HG03135 (cell line): Measurements from ENCODE around the gene RGS5.

ENCODE experiments used
- ATAC-seq: cut with Tn5 transposase; IDR thresholded peaks from one replicate; pipeline ENCODE4 v1.9.1; 2021; ENCODE audit warnings: mild to moderate bottlenecking, moderate library complexity; ENCODE audit not compliant: unreplicated experiment

RGS5 gene

DNA sequence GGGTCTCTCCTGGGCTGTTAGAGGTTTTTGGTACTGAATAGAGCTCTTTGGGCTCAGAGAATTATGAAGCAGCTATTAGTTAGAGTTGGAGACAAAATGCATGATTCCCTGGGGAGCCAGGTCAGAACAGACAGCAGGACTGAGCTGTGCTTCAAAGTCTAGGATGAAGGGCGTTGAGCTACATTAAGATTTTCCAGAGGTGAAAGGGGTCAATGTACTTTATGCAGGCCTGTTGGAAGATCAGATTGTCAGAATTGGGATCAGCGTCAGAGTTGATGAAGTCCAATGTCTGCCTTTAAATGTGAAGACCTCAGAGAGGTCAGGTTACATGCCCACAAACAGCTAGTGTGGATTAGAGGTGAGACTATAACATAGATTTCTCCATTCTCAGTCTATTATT, 53.8 kb downstream of the RGS5 start:
- ATAC-seq, result no peak

DNA sequence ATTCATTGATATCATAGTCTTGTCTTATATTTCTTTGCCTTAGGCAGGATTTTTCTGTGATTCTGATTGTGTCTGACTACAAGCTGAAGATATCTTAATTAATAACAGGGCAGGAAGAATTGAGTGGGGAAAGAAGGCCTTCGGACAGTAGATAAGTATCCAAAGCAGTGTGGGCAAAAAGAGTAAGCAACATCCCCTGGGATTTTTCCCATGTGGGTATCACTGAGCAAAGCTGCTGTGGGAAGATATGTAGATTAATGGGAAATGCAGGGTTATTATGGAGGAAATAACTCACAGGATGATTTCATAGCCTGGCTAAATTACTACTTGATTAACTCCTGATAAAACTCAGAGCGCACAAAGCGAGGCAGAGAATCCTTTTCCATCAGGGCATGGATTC, 55.7 kb downstream of the RGS5 start:
- ATAC-seq, result no peak

- ATAC-seq, result no peak
Measured at GRCh38 chr1:163145435-163145834, 57.3 kb downstream of the RGS5 start.

DNA sequence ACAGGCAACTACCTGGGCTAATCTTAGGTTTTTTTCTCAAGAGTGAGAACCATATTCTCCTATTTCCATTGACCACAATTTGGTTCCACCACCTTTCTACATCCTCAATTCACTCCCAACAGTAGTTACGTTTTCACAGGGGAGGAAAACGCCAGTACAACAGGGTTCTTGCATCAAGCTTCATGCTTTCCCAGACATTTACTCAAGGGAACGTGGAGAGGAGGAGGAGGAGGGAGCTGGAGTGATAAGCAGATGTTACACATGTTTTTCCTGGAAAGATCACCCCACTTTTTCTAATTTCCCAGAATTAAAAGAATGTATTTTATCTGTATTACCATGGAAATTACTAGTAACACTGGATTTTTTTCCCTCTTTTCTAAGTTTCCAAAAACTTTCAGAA, 58.3 kb downstream of the RGS5 start:
- no peak for ATAC-seq

GRCh38 chr1:163142152-163142551, 60.6 kb downstream of the RGS5 start:
- no peak for ATAC-seq

DNA sequence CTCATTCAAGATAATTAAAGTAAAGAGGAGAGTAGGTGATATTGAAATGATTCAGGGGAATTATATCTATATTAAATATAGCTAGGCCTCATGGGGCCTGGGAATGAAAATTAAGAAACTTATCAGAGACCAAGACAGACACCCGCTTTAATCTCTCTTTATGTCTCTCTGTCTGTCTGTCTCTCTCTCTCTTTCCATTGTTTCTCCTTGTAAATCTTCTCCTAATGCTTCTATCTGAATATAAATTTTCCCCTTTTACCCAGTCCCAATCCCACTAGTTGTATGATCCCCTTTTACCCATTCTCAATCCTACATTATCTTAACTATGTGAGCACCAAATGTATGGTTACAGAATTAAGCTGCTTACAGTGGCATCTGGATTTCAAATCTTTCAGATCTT, 61.2 kb downstream of the RGS5 start:
- ATAC-seq, result no peak

GRCh38 chr1:163137556-163138265, 65.0 kb downstream of the RGS5 start:
- ATAC-seq, result no peak

- no peak for ATAC-seq
Measured at GRCh38 chr1:163131981-163132380, 70.7 kb downstream of the RGS5 start.

GRCh38 chr1:163130225-163130856, 72.4 kb downstream of the RGS5 start:
- no peak for ATAC-seq

DNA sequence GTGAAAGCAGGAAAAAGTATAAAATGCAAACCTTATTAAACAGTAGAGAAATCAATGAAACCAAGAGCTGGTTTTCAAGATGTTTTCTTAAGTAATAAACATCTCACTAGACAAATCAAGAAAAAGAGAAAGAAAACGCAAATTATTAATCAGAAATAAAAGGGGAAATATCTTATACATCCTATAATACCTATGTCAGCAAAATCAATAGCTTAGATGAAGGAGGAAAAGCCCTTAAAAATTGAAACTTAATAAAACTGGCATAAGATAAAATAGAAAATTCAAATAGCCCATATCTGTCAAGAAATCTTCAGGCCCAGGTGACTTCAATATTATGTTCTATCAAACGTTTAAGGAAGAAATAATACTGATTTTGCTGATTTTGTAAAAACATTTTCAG, 74.4 kb downstream of the RGS5 start:
- ATAC-seq, result no peak

GRCh38 chr1:163124812-163125211, 77.9 kb downstream of the RGS5 start:
- no peak for ATAC-seq

DNA sequence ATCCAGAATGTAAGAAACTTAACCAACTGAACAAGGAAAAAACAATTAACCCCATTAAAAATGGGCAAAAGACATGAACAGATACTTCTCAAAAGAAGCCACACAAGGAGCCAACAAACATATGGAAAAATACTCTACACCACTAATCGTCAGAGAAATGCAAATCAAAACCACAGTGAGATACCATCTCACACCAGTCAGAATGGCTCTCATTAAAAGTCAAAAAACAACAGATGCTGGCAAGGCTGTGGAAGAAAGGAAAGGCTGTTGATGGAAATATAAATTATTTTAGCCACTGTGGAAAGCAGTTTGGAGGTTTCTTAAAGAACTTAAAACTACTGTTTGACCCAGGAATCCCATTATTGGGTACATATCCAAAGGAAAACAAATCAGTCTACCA, 82.3 kb downstream of the RGS5 start:
- ATAC-seq, result no peak

DNA sequence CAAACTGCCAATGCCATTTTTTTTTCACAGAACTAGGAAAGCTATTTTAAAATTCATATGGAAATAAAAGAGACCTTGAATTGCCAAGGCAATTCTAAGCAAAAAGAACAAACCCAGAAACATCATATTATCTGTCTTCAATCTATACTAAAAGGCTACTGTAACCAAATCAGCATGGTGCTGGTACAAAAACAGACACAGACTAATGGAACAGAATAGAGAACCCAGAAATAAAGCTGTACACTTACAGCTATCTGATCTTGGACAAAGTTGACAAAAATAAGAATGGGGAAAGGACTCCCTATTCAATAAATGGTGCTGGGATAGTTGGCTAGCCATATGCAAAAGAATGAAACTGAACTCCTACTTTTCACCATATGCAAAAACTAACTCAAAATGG, 83.0 kb downstream of the RGS5 start:
- ATAC-seq, result no peak

- ATAC-seq, result no peak
Measured at GRCh38 chr1:163115887-163116286, 86.8 kb downstream of the RGS5 start.

DNA sequence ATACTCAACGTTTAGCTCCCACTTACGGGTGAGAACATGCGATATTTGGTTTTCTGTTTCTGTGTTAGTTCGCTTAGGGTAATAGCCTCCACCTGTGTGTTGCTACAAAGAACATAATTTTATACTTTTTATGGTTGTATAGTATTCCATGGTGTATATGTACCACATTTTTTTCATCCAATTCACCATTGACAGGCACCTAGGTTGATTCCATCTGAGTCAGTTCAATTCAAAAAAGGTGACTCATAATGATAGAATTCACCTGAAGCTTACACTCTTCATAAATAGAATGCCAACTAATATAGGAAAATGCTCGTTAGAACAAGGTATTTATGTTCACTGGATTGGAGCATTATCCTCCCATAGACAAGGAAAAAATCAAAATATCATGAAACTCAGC, 95.1 kb downstream of the RGS5 start:
- no peak for ATAC-seq

GRCh38 chr1:163106364-163106987, 96.2 kb downstream of the RGS5 start:
- ATAC-seq, result no peak

- ATAC-seq, result no peak
Measured at GRCh38 chr1:163104385-163105099, 98.2 kb downstream of the RGS5 start.

- no peak for ATAC-seq
Measured at GRCh38 chr1:163102590-163102989, 100.1 kb downstream of the RGS5 start.

DNA sequence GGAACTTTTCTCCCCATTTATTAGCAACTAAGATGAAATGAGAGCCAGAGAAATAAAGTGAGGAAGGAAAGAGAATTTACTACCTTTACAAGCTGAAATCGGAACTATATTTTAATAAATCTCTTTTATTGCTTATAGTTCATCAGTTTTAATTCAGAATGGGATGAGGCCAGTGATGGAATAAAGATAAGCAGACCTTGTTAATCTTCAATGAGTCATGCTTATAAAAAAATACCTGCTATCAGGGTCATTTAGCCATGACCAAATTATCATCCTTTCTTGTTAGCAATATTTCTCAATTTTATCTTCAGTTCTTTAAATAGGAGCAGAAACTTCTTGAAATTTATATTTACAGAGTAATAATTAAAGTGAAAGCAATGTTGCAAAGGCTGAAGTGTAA, 107.5 kb downstream of the RGS5 start:
- no peak for ATAC-seq

DNA sequence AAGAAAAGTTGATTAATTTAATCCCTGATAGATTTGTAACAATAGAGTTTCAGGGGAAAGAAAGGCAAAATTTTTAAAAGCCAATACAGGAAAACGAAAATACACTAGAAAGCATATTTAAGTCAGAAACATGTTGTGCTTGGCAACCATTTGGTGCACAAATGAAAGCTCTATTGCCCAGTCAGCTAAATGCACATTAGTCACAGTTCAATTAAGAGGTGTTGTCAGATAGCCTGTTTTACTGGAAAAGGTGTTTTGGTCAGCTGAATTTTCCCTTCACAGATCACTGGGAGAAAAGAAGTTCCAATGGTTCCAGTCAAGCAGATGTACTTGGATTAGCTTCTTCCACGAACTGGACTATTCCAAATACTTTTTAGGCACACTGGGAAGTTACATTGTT, 108.1 kb downstream of the RGS5 start:
- no peak for ATAC-seq

- no peak for ATAC-seq
Measured at GRCh38 chr1:163094182-163094581, 108.5 kb downstream of the RGS5 start.

DNA sequence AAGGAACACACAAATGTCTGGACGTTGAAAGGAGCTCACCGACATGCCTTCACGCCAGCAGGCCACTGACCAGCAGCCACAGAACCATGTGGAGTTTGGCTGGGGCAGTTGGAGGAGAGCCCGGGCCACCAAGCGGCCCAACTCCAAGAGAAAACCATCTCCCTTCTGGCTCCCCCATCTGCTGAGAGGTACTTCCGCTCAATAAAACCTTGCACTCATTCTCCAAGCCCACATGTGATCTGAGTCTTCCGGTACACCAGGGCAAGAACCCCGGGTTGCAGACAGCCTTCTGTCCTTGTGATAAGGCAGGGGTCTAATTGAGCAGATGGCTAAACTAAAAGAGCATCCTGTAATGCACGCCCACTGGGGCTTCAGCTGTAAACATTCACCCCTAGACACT, 109.1 kb downstream of the RGS5 start:
- no peak for ATAC-seq
